ENCODE results near the gene SFXN2.
"Not testable (repeated sequence)": the region's sequence is repeated elsewhere in the genome, so short reads cannot be mapped to it uniquely, and the experiment has no call there.

SFXN2 gene

GRCh38 chr10:102714621-102715455 lies at the start of gene SFXN2:
TSS of gene SFXN2 (plus strand) at chr10:102714636. CDS start at chr10:102726637, 12,001 bp downstream.
- no peak for DNase-seq

- no peak for DNase-seq
Observed at GRCh38 chr10:102665904-102666509, 48.4 kb upstream of the SFXN2 start.

- DNase-seq: not testable (repeated sequence)
Observed at GRCh38 chr10:102667411-102667810, 47.0 kb upstream of the SFXN2 start.

- DNase-seq: no peak
Observed at GRCh38 chr10:102668326-102669107, 45.9 kb upstream of the SFXN2 start.

- no peak for DNase-seq
Observed at GRCh38 chr10:102669206-102670064, 45.0 kb upstream of the SFXN2 start.

- no peak for DNase-seq
Observed at GRCh38 chr10:102670065-102670670, 44.3 kb upstream of the SFXN2 start.

GRCh38 chr10:102670871-102671434 lies 43.5 kb upstream of the SFXN2 start:
- no peak for DNase-seq

GRCh38 chr10:102673236-102673818 lies 41.1 kb upstream of the SFXN2 start:
- DNase-seq: no peak

- DNase-seq: peak; percentile 57
Observed at GRCh38 chr10:102673819-102674511, 40.5 kb upstream of the SFXN2 start.

GRCh38 chr10:102674566-102674965 lies 39.9 kb upstream of the SFXN2 start:
- DNase-seq: no peak

GRCh38 chr10:102675011-102675665 lies 39.3 kb upstream of the SFXN2 start:
- DNase-seq: no peak

- no peak for DNase-seq
Observed at GRCh38 chr10:102675666-102676533, 38.5 kb upstream of the SFXN2 start.

GRCh38 chr10:102676534-102677315 lies 37.7 kb upstream of the SFXN2 start:
- DNase-seq: no peak

GRCh38 chr10:102677331-102678067 lies 36.9 kb upstream of the SFXN2 start:
- no peak for DNase-seq

- no peak for DNase-seq
Observed at GRCh38 chr10:102678068-102678400, 36.4 kb upstream of the SFXN2 start.

GRCh38 chr10:102678842-102679289 lies 35.6 kb upstream of the SFXN2 start:
- no peak for DNase-seq

- no peak for DNase-seq
Observed at GRCh38 chr10:102679596-102679995, 34.8 kb upstream of the SFXN2 start.

- no peak for DNase-seq
Observed at GRCh38 chr10:102681696-102682095, 32.7 kb upstream of the SFXN2 start.

Data from activated CD4-positive, CD25-positive, alpha-beta regulatory T cell treated with anti-CD3 and anti-CD28 coated beads, Interleukin-2, amount 50 U/mL, for 72 hours (primary cell).